ENCODE results near the gene RAPGEF2. TPM values are rescaled to one million over a fixed set of nuclear protein-coding genes. Genes with fewer than 3 reads are reported as not detected.

The RAPGEF2 gene
- total and polyA plus RNA-seq, 8 donors = 3.3 to 78.1 (median 37.2) TPM

- Histone ChIP-seq H3K9me3 (no peaks in the 10 kb centered on the region), H3K36me3 (no peaks in the 10 kb centered on the region), H3K4me3 (no peak overlapping the region), H3K4me1 (peaks cover 0 to 39% (median 17%) of the 10 kb centered on the region in 4 donors), H3K27ac (no peak overlapping the region), H3K27me3 (no peaks in the 10 kb centered on the region)
- DNase-seq = no peak
- WGBS, 5 donors = 78 to 86% (median 85%) methylated on average over 5 of the region's 5 CpGs
- TF ChIP-seq POLR2A (IDR thresholded peaks at IDR 0.05) (no peak), CTCF (IDR thresholded peaks at IDR 0.05) (no peak), POLR2AphosphoS5 (IDR thresholded peaks at IDR 0.05) (no peak), EP300 (IDR thresholded peaks at IDR 0.05) (no peak)
- intact Hi-C loops (cut with DNase I; ENCODE audit: low total_unique reads) = no loop called here
Observed at GRCh38 chr4:159282329-159282728, 179.4 kb downstream of the RAPGEF2 start.

- Histone ChIP-seq H3K36me3 (no peaks in the 10 kb centered on the region), H3K9me3 (no peaks in the 10 kb centered on the region), H3K4me1 (peaks cover 0 to 39% (median 17%) of the 10 kb centered on the region in 4 donors), H3K4me3 (no peak overlapping the region), H3K27ac (no peak overlapping the region), H3K27me3 (no peaks in the 10 kb centered on the region)
- DNase-seq = no peak
- WGBS, 5 donors = 29 to 67% (median 50%) methylated on average over 2 of the region's 2 CpGs
- TF ChIP-seq EP300 (IDR thresholded peaks at IDR 0.05) = no peak
- TF ChIP-seq POLR2AphosphoS5 (IDR thresholded peaks at IDR 0.05) = no peak
- TF ChIP-seq CTCF (IDR thresholded peaks at IDR 0.05) = no peak
- TF ChIP-seq POLR2A (IDR thresholded peaks at IDR 0.05) = no peak
- intact Hi-C loops (cut with DNase I; ENCODE audit: low total_unique reads) = no loop called here
Observed at GRCh38 chr4:159282944-159283343, 180.1 kb downstream of the RAPGEF2 start.

DNA sequence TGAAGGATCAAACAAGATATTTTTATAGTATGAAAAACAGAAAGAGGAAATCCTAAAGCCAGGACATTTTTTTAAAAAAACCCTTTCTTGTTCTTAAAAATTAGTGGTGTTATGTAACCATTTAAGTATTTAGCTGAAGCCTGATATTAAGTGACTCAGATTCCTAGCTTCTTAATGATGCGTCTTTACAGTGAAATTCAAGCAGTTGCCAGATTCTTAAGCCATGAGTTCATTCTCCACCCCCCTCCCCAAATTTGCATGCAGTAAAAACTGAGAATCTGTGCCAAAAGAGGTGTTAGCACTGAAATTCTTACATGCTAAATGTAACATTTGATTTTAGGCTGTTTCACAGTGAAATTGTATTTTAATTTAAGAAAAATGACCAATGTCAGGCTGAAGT, 180.8 kb downstream of the RAPGEF2 start:
- no peaks in the 10 kb centered on the region for H3K9me3 ChIP-seq
- H3K36me3 ChIP-seq = no peaks in the 10 kb centered on the region
- no peak overlapping the region for H3K27ac ChIP-seq
- TF ChIP-seq POLR2AphosphoS5 (IDR thresholded peaks at IDR 0.05) = no peak
- no peak for TF ChIP-seq POLR2A (IDR thresholded peaks at IDR 0.05)
- no peak for TF ChIP-seq CTCF (IDR thresholded peaks at IDR 0.05)
- TF ChIP-seq EP300 (IDR thresholded peaks at IDR 0.05) = no peak
- 41 to 91% (median 80%) methylated on average over 1 of the region's 1 CpG for WGBS, 5 donors
- no peak overlapping the region for H3K4me3 ChIP-seq
- peaks cover 0 to 39% (median 17%) of the 10 kb centered on the region in 4 donors for H3K4me1 ChIP-seq
- no peaks in the 10 kb centered on the region for H3K27me3 ChIP-seq
- intact Hi-C loops (cut with DNase I; ENCODE audit: low total_unique reads) = no loop called here
- peak in 1 of 2 donors; percentile 63 for DNase-seq

DNA sequence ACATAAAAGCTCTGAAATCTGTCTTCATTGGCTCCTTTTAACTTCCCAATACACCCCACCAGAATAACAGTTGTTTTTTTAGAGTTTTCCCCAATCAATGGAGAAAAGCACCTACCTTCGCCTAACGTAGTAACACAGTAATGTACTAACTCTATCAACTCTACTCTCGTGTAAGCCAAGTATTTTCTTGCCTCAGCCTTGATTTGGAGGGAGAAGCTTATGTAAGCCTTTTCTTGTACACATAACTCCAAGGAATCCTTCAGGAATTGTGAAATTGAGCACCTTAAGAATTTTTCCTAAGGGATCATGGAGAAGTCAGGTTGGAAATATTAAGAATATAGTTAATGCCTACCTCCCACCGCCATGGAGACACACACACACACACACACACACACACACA, 181.2 kb downstream of the RAPGEF2 start:
- no peaks in the 10 kb centered on the region for H3K27me3 ChIP-seq
- WGBS, 5 donors = 80 to 93% (median 84%) methylated on average over 4 of the region's 4 CpGs
- H3K4me1 ChIP-seq = peaks cover 0 to 39% (median 17%) of the 10 kb centered on the region in 4 donors
- H3K4me3 ChIP-seq = no peak overlapping the region
- no peak for DNase-seq
- no peaks in the 10 kb centered on the region for H3K9me3 ChIP-seq
- no peaks in the 10 kb centered on the region for H3K36me3 ChIP-seq
- intact Hi-C loops (cut with DNase I; ENCODE audit: low total_unique reads) = no loop called here
- TF ChIP-seq EP300 (IDR thresholded peaks at IDR 0.05) (no peak), POLR2A (IDR thresholded peaks at IDR 0.05) (no peak)
- no peak overlapping the region for H3K27ac ChIP-seq

- 83 to 97% (median 92%) methylated on average over 6 of the region's 6 CpGs for WGBS, 5 donors
- Histone ChIP-seq H3K4me1 (peaks cover 0 to 38% (median 17%) of the 10 kb centered on the region in 4 donors), H3K27me3 (no peaks in the 10 kb centered on the region), H3K27ac (no peak overlapping the region), H3K4me3 (no peak overlapping the region), H3K36me3 (no peaks in the 10 kb centered on the region), H3K9me3 (no peaks in the 10 kb centered on the region)
- TF ChIP-seq EP300 (IDR thresholded peaks at IDR 0.05) (no peak), POLR2AphosphoS5 (IDR thresholded peaks at IDR 0.05) (no peak), CTCF (IDR thresholded peaks at IDR 0.05) (no peak), POLR2A (IDR thresholded peaks at IDR 0.05) (no peak)
- no peak for DNase-seq
- intact Hi-C loops (cut with DNase I; ENCODE audit: low total_unique reads) = no loop called here
Observed at GRCh38 chr4:159284733-159285132, 181.9 kb downstream of the RAPGEF2 start.

All from stomach (tissue), 9 donors.